ENCODE measurements around the gene MANBA.

Gene MANBA

DNA sequence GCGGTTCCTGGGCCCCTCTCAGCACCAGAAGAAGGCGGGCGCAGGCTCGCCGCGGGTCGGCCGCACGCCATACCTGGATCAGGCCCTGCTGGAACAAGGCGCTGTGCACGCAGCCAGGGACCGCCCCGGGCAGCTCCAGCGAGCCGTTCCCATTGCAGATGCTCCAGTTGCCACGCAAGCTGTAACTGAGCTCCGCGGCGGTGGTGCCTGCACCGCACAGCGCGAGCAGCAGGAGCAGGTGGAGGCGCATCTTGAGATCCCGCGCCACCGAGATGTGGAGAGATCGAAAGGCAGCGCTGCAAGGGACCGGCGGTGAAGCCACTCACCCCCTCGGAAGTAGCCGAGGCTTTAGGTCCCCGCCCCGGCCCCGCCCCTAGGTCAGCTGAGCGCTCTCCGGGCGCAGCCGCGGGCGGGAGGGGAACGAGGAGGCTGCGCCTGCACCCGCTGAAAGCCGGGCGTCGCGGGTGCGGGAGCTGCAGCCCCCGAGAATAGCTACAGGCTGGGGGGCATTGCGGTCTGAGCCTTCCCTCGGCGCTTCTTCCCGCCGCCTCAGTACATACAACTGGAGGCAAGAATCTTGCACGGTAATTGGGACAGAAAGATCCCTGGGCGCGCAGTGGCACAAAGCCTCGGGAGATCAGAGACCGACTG is at the start of gene MANBA:
TSS of gene MANBA (minus strand) at position 324 of the 651 bp plus-strand sequence. CDS start at position 250, 74 bp downstream.
- Histone ChIP-seq H3K9me3 (ENCODE audit: control insufficient read depth, insufficient read depth, low read length) (no peaks in the 10 kb centered on the region; the same call in 1 of the 2 replicates), H3K4me1 (ENCODE audit: insufficient read depth, low read length) (no peaks in the 10 kb centered on the region), H3K36me3 (ENCODE audit: insufficient read depth, low read length) (no peaks in the 10 kb centered on the region), H3K9ac (ENCODE audit: low read depth, low read length) (peak within 1 kb of the TSS; percentile 89)

DNA sequence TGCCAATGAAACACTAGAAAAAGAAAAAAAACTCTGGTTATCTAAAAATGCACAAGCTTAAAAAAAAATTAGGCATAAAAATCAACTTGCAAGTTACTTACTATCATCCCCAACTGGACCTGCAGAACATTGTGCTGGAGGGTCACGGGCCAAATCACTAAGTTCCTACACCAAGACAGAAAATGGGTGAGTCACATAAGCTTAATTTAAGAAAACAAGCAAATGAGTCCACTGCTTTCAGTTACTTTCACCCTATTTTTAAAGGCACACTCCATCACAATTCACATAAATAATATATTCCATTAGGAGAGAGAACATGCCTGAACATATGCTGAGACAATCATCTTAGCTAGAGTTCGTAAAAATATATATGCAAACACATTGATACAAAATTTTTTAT is 48.9 kb upstream of the MANBA start:
- 0 out of 2 replicates have a peak, but pooled peaks cover 6% of the 10 kb centered on the region for H3K4me1 ChIP-seq (ENCODE audit: insufficient read depth, low read length)
- H3K36me3 ChIP-seq (ENCODE audit: insufficient read depth, low read length) = no peaks in the 10 kb centered on the region
- no peak overlapping the region for H3K9ac ChIP-seq (ENCODE audit: low read depth, low read length)
- no peaks in the 10 kb centered on the region for H3K9me3 ChIP-seq (ENCODE audit: control insufficient read depth, insufficient read depth, low read length)

DNA sequence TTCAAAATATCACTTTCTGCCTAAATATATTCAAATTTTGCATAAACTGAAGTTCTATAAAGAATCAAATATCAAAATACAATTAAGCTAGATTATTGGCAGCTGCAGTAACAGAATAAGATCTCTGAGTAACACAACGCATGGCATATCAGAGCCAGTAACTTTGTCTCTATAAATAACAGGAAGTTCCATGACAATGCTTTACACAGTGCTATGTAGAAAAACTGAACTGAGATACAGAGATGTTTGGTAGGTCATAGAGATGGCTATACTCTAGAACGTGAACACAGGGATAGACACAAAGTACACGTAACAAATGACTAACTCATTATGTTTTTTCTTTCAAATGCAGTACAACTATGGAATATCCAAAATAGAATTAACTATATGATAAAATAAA is 48.4 kb upstream of the MANBA start:
- Histone ChIP-seq H3K4me1 (ENCODE audit: insufficient read depth, low read length) (0 out of 2 replicates have a peak, but pooled peaks cover 6% of the 10 kb centered on the region), H3K36me3 (ENCODE audit: insufficient read depth, low read length) (no peaks in the 10 kb centered on the region), H3K9ac (ENCODE audit: low read depth, low read length) (no peak overlapping the region), H3K9me3 (ENCODE audit: control insufficient read depth, insufficient read depth, low read length) (no peaks in the 10 kb centered on the region)

DNA sequence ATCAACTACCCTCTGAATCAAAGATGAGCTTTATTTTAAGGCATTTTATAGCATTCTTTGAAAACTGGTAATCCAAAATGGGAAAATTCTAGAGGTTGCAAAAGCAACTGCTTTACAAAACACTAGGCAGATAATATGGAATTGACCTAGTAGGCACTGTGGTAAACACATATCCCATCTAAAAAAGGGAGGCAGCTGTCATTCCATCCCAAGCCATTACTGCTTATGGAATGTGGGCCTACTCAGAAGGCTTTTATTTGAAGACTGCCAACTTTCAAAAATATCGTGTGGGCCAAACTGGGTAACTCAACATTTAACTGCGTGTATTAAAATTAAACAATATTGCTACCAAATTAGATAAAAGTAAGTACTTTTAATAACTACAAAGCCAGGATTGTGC is 47.2 kb upstream of the MANBA start:
- H3K4me1 ChIP-seq (ENCODE audit: insufficient read depth, low read length) = 0 out of 2 replicates have a peak, but pooled peaks cover 3% of the 10 kb centered on the region
- H3K9ac ChIP-seq (ENCODE audit: low read depth, low read length) = no peak overlapping the region
- H3K9me3 ChIP-seq (ENCODE audit: control insufficient read depth, insufficient read depth, low read length) = no peaks in the 10 kb centered on the region
- H3K36me3 ChIP-seq (ENCODE audit: insufficient read depth, low read length) = 0 out of 2 replicates have a peak, but pooled peaks cover 4% of the 10 kb centered on the region

DNA sequence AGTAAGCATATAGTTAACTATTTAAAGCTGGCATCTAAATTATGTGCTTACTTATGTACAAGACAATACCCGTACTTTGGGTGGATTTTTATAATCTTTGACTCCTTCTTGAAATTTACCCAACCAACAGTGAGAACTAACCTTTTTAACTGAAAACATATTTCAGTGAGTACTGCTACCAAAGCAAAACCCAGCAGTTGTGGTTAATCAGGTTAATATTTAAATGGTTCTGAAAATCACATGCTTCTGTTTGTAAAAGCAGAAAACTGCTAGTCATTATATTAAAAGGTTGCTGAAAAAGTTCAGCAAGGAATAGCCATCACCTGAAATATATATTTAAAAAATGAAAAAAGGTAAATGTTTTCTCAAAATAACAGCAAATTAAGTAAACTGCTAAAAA is 46.6 kb upstream of the MANBA start:
- no peaks in the 10 kb centered on the region for H3K9me3 ChIP-seq (ENCODE audit: control insufficient read depth, insufficient read depth, low read length)
- H3K9ac ChIP-seq (ENCODE audit: low read depth, low read length) = no peak overlapping the region
- peaks cover 7% of the 10 kb centered on the region; the same call in 1 of the 2 replicates for H3K36me3 ChIP-seq (ENCODE audit: insufficient read depth, low read length)
- H3K4me1 ChIP-seq (ENCODE audit: insufficient read depth, low read length) = no peaks in the 10 kb centered on the region

DNA sequence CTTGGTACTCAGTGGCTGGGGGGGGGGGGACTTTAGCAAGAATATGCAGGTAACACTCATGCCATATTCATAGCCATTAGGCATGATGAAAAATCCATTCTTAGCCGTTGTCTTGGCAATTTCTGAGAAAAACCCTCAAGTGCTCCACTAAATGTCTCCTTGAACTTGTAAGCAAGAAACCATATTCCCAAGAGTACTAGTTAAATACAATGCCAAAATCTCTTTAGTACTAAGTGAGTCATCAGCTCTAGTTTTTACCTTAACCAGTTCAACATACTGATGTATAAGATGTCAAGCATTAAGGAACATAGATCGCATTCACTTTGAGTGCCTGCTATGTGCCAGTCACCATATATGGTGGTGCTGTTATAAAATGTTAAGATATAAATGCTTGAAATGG is 39.0 kb upstream of the MANBA start:
- Histone ChIP-seq H3K9me3 (ENCODE audit: control insufficient read depth, insufficient read depth, low read length) (no peaks in the 10 kb centered on the region), H3K36me3 (ENCODE audit: insufficient read depth, low read length) (peaks cover 13% of the 10 kb centered on the region; the same call in 1 of the 2 replicates), H3K4me1 (ENCODE audit: insufficient read depth, low read length) (no peaks in the 10 kb centered on the region), H3K9ac (ENCODE audit: low read depth, low read length) (no peak overlapping the region)

DNA sequence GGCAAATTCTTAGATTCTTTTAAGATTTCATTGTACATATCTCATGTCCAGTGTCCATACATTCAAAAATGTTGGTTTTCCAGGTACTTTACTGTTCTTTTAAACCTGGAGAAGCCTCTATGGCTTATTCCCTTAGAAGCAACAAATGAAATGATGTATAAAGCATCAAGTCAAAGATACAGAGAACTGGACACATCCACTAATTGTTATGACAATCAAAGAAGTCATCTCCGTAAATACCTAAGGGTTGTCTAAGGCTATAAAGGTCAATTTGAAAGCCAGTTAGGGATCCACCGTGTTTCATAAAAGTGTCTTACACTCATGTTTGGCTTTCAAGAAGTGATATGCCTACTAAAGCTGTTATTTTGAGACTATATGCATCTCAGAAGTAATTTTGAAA is 34.2 kb upstream of the MANBA start:
- Histone ChIP-seq H3K4me1 (ENCODE audit: insufficient read depth, low read length) (no peaks in the 10 kb centered on the region), H3K9ac (ENCODE audit: low read depth, low read length) (no peak overlapping the region), H3K9me3 (ENCODE audit: control insufficient read depth, insufficient read depth, low read length) (no peaks in the 10 kb centered on the region), H3K36me3 (ENCODE audit: insufficient read depth, low read length) (peaks cover 9% of the 10 kb centered on the region; the same call in 1 of the 2 replicates)

DNA sequence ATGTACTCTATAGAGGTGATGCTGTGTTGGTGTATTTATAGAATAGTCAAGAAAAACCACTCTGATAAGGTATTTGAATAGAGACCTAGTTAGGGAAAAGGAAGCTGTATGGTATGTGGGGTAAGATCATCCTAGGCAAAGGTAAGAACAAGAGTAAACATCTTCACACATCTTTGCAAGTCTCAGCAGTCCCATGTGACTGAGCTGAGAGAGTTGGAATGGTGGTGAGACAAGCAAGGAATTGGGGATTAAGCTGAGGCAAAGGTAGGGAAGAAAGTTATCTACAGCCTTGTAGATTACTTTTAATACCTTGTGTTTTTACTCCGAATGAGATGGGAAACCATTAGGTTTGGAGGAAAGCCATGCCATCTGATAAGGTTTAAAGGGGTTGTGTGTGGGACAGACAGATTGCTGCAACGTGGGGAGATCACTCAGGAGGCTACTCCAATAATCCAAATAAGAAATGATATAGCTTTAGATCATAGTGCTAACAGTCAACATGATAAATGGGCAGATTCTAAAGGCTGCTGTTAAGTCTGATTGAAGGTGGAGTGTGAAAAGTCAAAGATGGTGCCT is 31.7 kb upstream of the MANBA start:
- no peaks in the 10 kb centered on the region for H3K9me3 ChIP-seq (ENCODE audit: control insufficient read depth, insufficient read depth, low read length)
- no peak overlapping the region for H3K9ac ChIP-seq (ENCODE audit: low read depth, low read length)
- no peaks in the 10 kb centered on the region for H3K4me1 ChIP-seq (ENCODE audit: insufficient read depth, low read length)
- H3K36me3 ChIP-seq (ENCODE audit: insufficient read depth, low read length) = 0 out of 2 replicates have a peak, but pooled peaks cover 4% of the 10 kb centered on the region

DNA sequence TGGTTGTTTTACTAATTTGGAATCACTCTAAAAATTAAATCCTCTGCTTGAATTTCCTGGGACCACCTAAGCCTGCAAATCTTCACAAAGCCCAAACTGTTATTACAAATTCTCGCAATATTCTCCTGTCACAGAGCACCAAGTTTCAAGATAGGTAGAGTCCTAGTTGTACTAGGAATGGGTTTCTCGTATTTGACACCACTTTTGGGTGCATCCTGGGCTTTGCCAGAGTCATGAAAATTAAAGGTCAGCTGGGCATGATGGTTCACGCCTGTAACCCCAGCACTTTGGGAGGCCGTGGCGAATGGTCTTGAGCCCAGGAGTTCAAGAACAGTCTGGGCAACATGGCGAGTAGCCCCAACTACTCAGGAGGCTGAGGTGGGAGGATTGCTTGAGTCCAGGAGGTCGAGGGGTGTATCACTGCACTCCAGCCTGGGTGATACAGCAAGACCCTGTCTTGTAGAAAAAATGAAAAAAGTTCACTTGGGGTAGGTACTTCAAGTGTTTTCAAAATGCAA is 30.6 kb upstream of the MANBA start:
- Histone ChIP-seq H3K4me1 (ENCODE audit: insufficient read depth, low read length) (no peaks in the 10 kb centered on the region), H3K36me3 (ENCODE audit: insufficient read depth, low read length) (0 out of 2 replicates have a peak, but pooled peaks cover 4% of the 10 kb centered on the region), H3K9ac (ENCODE audit: low read depth, low read length) (no peak overlapping the region), H3K9me3 (ENCODE audit: control insufficient read depth, insufficient read depth, low read length) (no peaks in the 10 kb centered on the region)

DNA sequence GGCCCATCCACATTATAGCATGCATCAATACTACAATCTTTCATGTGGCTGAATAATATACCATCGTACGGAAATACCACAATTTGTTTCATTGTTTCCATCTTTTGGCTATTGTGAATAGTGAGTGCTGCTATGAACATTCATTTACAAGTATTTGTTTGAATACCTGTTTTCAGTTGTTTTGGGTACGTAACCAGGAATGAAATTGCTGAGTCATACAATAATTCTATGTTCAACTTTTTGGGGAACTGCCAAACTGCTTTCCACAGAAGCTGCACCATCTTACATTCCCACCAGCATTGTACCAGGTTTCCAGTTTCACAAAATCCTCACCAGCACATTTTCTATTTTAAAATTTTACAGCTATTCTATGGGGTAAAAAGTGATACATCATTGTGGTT is 28.5 kb upstream of the MANBA start:
- no peak overlapping the region for H3K9ac ChIP-seq (ENCODE audit: low read depth, low read length)
- no peaks in the 10 kb centered on the region for H3K9me3 ChIP-seq (ENCODE audit: control insufficient read depth, insufficient read depth, low read length)
- H3K4me1 ChIP-seq (ENCODE audit: insufficient read depth, low read length) = no peaks in the 10 kb centered on the region
- H3K36me3 ChIP-seq (ENCODE audit: insufficient read depth, low read length) = 0 out of 2 replicates have a peak, but pooled peaks cover 4% of the 10 kb centered on the region

DNA sequence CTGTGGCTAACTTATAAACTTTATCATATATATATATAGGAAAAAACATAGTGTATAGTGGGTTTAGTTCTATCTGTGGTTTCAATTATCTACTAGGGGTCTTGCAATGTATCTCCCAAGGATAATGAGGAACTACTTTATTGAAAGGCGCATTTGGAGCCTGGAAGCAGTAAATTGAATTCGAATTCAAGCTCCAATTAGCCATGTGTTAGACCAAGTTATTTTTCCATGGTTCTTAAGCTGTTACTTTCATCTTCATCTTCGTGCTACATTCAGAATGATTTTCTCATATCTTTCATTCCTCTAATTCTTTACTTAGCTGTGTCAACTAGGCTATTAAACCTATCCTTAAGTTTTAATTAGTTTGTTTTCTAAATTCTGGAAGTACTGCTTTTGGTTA is 27.2 kb upstream of the MANBA start:
- no peaks in the 10 kb centered on the region for H3K4me1 ChIP-seq (ENCODE audit: insufficient read depth, low read length)
- no peaks in the 10 kb centered on the region for H3K9me3 ChIP-seq (ENCODE audit: control insufficient read depth, insufficient read depth, low read length)
- H3K9ac ChIP-seq (ENCODE audit: low read depth, low read length) = no peak overlapping the region
- no peaks in the 10 kb centered on the region for H3K36me3 ChIP-seq (ENCODE audit: insufficient read depth, low read length)

DNA sequence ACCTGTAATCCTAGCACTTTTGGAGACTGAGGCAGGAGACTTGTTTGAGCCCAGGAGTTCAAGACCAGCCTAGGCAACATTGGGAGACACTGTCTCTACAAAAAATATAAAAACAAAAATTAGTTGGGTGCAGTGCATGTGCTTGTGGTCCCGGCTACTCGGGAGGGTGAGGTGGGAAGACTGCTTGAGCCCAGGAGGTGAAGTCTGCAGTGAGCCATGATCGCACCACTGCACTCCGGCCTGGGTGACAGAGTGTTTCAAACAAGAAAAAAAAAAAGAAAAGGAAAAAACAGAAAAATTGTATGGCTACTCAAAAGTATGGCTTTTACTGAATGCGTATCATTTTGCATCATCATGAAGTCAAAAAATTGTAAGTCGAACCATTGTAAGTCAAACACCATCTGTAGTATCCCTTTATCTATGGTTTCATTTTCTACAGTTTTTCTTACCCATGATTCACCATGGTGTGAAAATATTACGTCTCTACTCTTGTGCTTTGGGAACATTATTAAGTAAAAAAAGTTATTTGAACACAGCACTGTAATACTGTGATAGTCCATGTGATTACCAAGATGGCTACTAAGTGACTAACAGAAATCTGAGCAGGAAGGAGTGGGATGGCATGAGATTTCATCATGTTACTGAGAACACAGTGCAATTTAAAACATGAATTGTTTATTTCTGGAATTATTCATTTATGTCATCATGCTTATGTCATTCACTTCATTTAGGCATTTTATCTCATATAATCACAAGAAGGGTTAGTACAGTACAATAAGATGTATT is 26.5 kb upstream of the MANBA start:
- H3K9ac ChIP-seq (ENCODE audit: low read depth, low read length) = no peak overlapping the region

DNA sequence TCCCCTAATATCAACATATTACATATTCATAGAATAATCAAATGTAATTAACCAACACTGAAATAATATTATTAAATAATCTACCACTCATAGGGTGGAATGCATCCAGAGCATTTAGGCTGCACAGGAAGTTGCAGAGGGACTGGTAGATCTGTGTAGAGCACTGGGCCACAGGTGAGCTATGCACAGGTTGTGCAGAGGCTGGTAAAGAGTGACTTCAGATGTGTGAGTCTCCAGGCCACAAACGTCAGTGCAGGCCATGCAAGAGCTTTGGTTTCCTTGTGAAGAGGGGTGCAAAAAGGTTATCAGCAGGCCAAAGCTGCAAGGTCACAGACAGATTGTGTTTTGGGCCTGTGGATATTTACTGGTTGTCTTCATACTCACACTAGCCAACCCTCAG is 25.5 kb upstream of the MANBA start:
- H3K9ac ChIP-seq (ENCODE audit: low read depth, low read length) = no peak overlapping the region
- no peaks in the 10 kb centered on the region for H3K36me3 ChIP-seq (ENCODE audit: insufficient read depth, low read length)
- no peaks in the 10 kb centered on the region for H3K4me1 ChIP-seq (ENCODE audit: insufficient read depth, low read length)
- no peaks in the 10 kb centered on the region for H3K9me3 ChIP-seq (ENCODE audit: control insufficient read depth, insufficient read depth, low read length)

More for the DNA sequence above, 26.5 kb upstream of the MANBA start:
- H3K36me3 ChIP-seq (ENCODE audit: insufficient read depth, low read length) = no peaks in the 10 kb centered on the region
- H3K4me1 ChIP-seq (ENCODE audit: insufficient read depth, low read length) = no peaks in the 10 kb centered on the region
- H3K9me3 ChIP-seq (ENCODE audit: control insufficient read depth, insufficient read depth, low read length) = no peaks in the 10 kb centered on the region

DNA sequence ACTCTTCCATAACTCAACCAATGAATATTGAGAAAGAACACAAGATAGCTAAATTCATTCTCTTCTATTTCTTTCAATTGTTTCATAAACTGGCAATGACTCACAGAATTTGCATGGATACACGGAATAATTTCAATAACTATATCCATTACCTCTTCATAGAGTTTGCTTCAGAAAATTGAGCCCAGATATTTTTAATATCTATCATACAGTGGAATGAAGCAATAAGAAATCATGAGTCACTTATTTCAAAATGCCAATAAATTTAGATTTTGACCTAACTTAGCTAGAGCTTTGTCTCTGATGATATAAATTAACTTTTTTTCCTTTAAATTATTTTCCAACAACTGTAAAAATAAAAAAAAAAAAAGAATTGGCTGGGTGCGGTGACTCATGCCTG is 22.2 kb upstream of the MANBA start:
- H3K36me3 ChIP-seq (ENCODE audit: insufficient read depth, low read length) = no peaks in the 10 kb centered on the region
- H3K9ac ChIP-seq (ENCODE audit: low read depth, low read length) = no peak overlapping the region
- no peaks in the 10 kb centered on the region for H3K9me3 ChIP-seq (ENCODE audit: control insufficient read depth, insufficient read depth, low read length)
- no peaks in the 10 kb centered on the region for H3K4me1 ChIP-seq (ENCODE audit: insufficient read depth, low read length)

Measured in ES-I3 (cell line).